ENCODE measurements around the gene CHMP3. TPM values are rescaled to one million over a fixed set of nuclear protein-coding genes. Genes with fewer than 3 reads are reported as not detected.
"Not testable (repeated sequence)": the region's sequence is repeated elsewhere in the genome, so short reads cannot be mapped to it uniquely, and the experiment has no call there.

The CHMP3 gene
- total and polyA plus RNA-seq, 2 donors from 2014 or later: 123 to 162 TPM

DNA sequence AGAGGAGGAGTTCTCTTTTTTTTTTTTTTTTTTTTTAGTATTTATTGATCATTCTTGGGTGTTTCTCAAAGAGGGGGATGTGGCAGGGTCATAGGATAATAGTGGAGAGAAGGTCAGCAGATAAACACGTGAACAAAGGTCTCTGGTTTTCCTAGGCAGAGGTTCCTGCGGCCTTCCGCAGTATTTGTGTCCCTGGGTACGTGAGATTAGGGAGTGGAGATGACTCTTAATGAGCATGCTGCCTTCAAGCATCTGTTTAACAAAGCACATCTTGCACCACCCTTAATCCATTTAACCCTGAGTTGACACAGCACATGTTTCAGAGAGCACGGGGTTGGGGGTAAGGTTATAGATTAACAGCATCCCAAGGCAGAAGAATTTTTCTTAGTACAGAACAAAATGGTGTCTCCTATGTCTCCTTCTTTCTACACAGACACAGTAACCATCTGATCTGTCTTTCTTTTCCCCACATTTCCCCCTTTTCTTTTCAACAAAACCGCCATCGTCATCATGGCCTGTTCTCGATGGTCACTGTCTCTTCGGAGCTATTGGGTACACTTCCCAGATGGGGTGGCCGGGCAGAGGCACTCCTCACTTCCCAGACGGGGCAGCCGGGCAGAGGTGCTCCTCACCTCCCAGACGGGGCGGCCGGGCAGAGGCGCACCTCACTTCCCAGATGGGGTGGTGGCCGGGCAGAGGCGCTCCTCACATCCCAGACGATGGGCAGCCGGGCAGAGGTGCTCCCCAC lies 14.9 kb downstream of the CHMP3 start:
- H3K36me3 ChIP-seq (ENCODE audit: control insufficient read depth in 2 of 3, insufficient read depth in 3 of 3, low read length in 3 of 3); H3K4me3 ChIP-seq (ENCODE audit: low read length in 3 of 3); DNase-seq; FAIRE-seq; H3K4me1 ChIP-seq (ENCODE audit: control insufficient read depth in 2 of 3, insufficient read depth in 2 of 3, low read depth in 1 of 3, low read length in 3 of 3); H3K9ac ChIP-seq (ENCODE audit: low read length in 3 of 3); H3K27me3 ChIP-seq (ENCODE audit: control insufficient read depth, insufficient read depth, low read length); H3K9me3 ChIP-seq (ENCODE audit: control insufficient read depth in 2 of 3, insufficient read depth in 1 of 3, low read length in 3 of 3); H3K27ac ChIP-seq (ENCODE audit: low read depth in 2 of 2, low read length in 2 of 2); intact Hi-C loops (cut with DNase I): not testable (repeated sequence)

DNA sequence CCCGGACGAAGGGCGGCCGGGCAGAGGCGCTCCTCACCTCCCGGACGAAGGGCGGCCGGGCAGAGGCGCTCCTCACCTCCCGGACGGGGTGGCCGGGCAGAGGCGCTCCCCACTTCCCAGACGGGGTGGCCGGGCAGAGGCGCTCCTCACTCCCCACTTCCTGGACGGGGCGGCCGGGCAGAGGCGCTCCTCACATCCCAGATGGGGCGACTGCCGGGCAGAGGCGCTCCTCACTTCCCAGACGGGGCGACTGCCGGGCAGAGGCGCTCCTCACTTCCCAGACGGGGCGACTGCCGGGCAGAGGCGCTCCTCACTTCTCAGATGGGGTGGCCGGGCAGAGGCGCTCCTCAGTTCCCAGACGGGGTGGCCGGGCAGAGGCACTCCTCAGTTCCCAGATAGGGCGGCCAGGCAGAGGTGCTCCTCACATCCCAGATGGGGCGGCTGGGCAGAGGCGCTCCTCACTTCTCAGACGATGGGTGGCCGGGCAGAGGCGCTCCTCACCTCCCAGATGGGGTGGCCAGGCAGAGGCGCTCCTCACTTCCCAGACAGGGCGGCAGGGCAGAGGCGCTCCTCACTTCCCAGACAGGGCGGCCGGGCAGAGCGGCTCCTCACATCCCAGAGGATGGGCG lies 17.8 kb downstream of the CHMP3 start:
- DNase-seq: peak in 1 of 5 donors; percentile 69
- H3K27ac ChIP-seq (ENCODE audit: low read depth in 2 of 2, low read length in 2 of 2); FAIRE-seq; H3K4me3 ChIP-seq (ENCODE audit: low read length in 3 of 3); H3K9ac ChIP-seq (ENCODE audit: low read length in 3 of 3); intact Hi-C loops (cut with DNase I); H3K27me3 ChIP-seq (ENCODE audit: control insufficient read depth, insufficient read depth, low read length); H3K4me1 ChIP-seq (ENCODE audit: control insufficient read depth in 2 of 3, insufficient read depth in 2 of 3, low read depth in 1 of 3, low read length in 3 of 3); H3K9me3 ChIP-seq (ENCODE audit: control insufficient read depth in 2 of 3, insufficient read depth in 1 of 3, low read length in 3 of 3); H3K36me3 ChIP-seq (ENCODE audit: control insufficient read depth in 2 of 3, insufficient read depth in 3 of 3, low read length in 3 of 3): not testable (repeated sequence)

- H3K4me1 ChIP-seq (ENCODE audit: control insufficient read depth in 2 of 3, insufficient read depth in 2 of 3, low read depth in 1 of 3, low read length in 3 of 3); FAIRE-seq; H3K4me3 ChIP-seq (ENCODE audit: low read length in 3 of 3); H3K9ac ChIP-seq (ENCODE audit: low read length in 3 of 3); H3K36me3 ChIP-seq (ENCODE audit: control insufficient read depth in 2 of 3, insufficient read depth in 3 of 3, low read length in 3 of 3); DNase-seq; H3K27me3 ChIP-seq (ENCODE audit: control insufficient read depth, insufficient read depth, low read length); H3K27ac ChIP-seq (ENCODE audit: low read depth in 2 of 2, low read length in 2 of 2); intact Hi-C loops (cut with DNase I); H3K9me3 ChIP-seq (ENCODE audit: control insufficient read depth in 2 of 3, insufficient read depth in 1 of 3, low read length in 3 of 3): not testable (repeated sequence)
These were observed 18.8 kb downstream of the CHMP3 start for GRCh38 chr2:86544278-86545099.

DNA sequence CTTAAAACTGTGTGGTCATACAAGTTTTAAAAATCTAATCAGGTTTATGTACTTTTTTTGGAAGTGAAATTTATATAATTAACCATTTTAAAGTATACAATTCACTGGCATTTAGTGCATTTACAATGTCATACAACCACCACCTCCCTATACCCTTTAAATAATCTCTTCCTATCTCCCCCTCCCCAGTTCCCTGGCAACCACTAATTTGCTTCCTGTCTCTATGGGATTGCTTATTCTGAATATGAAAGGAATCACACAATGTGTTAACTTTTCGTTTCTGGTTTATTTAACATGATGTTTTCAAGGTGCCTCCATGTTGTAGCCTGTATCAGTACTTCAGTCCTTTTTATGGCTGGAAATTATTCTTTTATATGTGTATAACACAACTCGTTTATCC lies 19.4 kb downstream of the CHMP3 start:
- Histone ChIP-seq H3K27me3 (ENCODE audit: control insufficient read depth, insufficient read depth, low read length) (no peaks in the 10 kb centered on the region), H3K4me3 (ENCODE audit: low read length in 3 of 3) (no peak overlapping the region), H3K4me1 (ENCODE audit: control insufficient read depth in 2 of 3, insufficient read depth in 2 of 3, low read depth in 1 of 3, low read length in 3 of 3) (no peaks in the 10 kb centered on the region), H3K27ac (ENCODE audit: low read depth in 2 of 2, low read length in 2 of 2) (no peak overlapping the region), H3K9ac (ENCODE audit: low read length in 3 of 3) (no peak overlapping the region), H3K9me3 (ENCODE audit: control insufficient read depth in 2 of 3, insufficient read depth in 1 of 3, low read length in 3 of 3) (peaks cover 0 to 3% (median 0%) of the 10 kb centered on the region in 3 donors), H3K36me3 (ENCODE audit: control insufficient read depth in 2 of 3, insufficient read depth in 3 of 3, low read length in 3 of 3) (no peaks in the 10 kb centered on the region)
- DNase-seq (no peak), FAIRE-seq (no peak)
- no peak for TF ChIP-seq CTCF (IDR thresholded peaks at IDR 0.05; ENCODE audit: borderline replicate concordance, extremely low read depth, insufficient read depth)
- intact Hi-C loops (cut with DNase I): no loop called here

All from kidney (tissue), 14 donors.